IPS DF 6.9 (cell line): ENCODE results near the gene TSC22D4.
"Not testable (repeated sequence)": the region's sequence is repeated elsewhere in the genome, so short reads cannot be mapped to it uniquely, and the experiment has no call there.

Source experiments
- DNase-seq: peaks from one replicate; pipeline ENCODE4 v3.0.0-alpha.2; 2013; ENCODE audit warnings: low read depth, low spot score
- H3K27ac ChIP-seq: one replicate; pipeline ENCODE4 v1.5.1; 2013; ENCODE audit warnings: low read length, control low read depth
- H3K27me3 ChIP-seq: 2 replicates; pipeline ENCODE4 v1.6.1; 2013; ENCODE audit warnings: mild to moderate bottlenecking, low read length; ENCODE audit not compliant: control insufficient read depth, insufficient read depth
- H3K36me3 ChIP-seq: 2 replicates; pipeline ENCODE4 v1.6.1; 2013; ENCODE audit warnings: low read length; ENCODE audit not compliant: control insufficient read depth, insufficient read depth
- H3K4me1 ChIP-seq: 2 replicates; pipeline ENCODE4 v1.6.1; 2013; ENCODE audit warnings: low read length; ENCODE audit not compliant: control insufficient read depth, insufficient read depth
- H3K4me3 ChIP-seq: 2 replicates; pipeline ENCODE4 v1.5.1; 2013; ENCODE audit warnings: mild to moderate bottlenecking, low read length
- H3K9me3 ChIP-seq: 2 replicates; pipeline ENCODE4 v1.6.1; 2013; ENCODE audit warnings: low read length, inconsistent platforms; ENCODE audit not compliant: control insufficient read depth, insufficient read depth
- WGBS: extraction: QIAGEN DNeasy Blood & Tissue Kit; methylation state at CpG from one replicate; pipeline ENCODE4 v1.1.7; 2013; ENCODE audit warnings: mixed read lengths, missing lambda C conversion rate; ENCODE audit not compliant: insufficient read length, insufficient coverage; 5-methylcytosine and 5-hydroxymethylcytosine counted together

Gene TSC22D4

GRCh38 chr7:100513212-100513810, 34.3 kb upstream of the TSC22D4 start:
- Histone ChIP-seq H3K4me3 (no peak overlapping the region), H3K27ac (no peak overlapping the region), H3K9me3 (no peaks in the 10 kb centered on the region), H3K36me3 (no peaks in the 10 kb centered on the region), H3K4me1 (no peaks in the 10 kb centered on the region), H3K27me3 (no peaks in the 10 kb centered on the region)
- WGBS = 100% methylated on average over 1 of the region's 9 CpGs
- no peak for DNase-seq

- DNase-seq = no peak
- Histone ChIP-seq H3K9me3 (no peaks in the 10 kb centered on the region), H3K4me1 (no peaks in the 10 kb centered on the region), H3K36me3 (no peaks in the 10 kb centered on the region), H3K27ac (no peak overlapping the region), H3K4me3 (no peak overlapping the region), H3K27me3 (no peaks in the 10 kb centered on the region)
- no CpG with 5 or more reads among the region's 9 CpGs for WGBS
These were observed 31.6 kb upstream of the TSC22D4 start for GRCh38 chr7:100510437-100511239.

- no peak for DNase-seq
- H3K4me1 ChIP-seq = no peaks in the 10 kb centered on the region
- H3K9me3 ChIP-seq = no peaks in the 10 kb centered on the region
- no peak overlapping the region for H3K4me3 ChIP-seq
- WGBS = no CpG with 5 or more reads among the region's 15 CpGs
- H3K27me3 ChIP-seq = no peaks in the 10 kb centered on the region
- no peak overlapping the region for H3K27ac ChIP-seq
- no peaks in the 10 kb centered on the region for H3K36me3 ChIP-seq
These were observed 30.2 kb upstream of the TSC22D4 start for GRCh38 chr7:100509231-100509630.

- Histone ChIP-seq H3K4me3 (no peak overlapping the region), H3K4me1 (no peaks in the 10 kb centered on the region), H3K36me3 (no peaks in the 10 kb centered on the region), H3K27me3 (no peaks in the 10 kb centered on the region), H3K27ac (no peak overlapping the region), H3K9me3 (no peaks in the 10 kb centered on the region)
- no peak for DNase-seq
- no CpG with 5 or more reads among the region's 8 CpGs for WGBS
These were observed 27.4 kb upstream of the TSC22D4 start for GRCh38 chr7:100506356-100506923.

- WGBS = no CpG with 5 or more reads among the region's 9 CpGs
- Histone ChIP-seq H3K4me3 (no peak overlapping the region), H3K4me1 (no peaks in the 10 kb centered on the region), H3K36me3 (no peaks in the 10 kb centered on the region), H3K27me3 (no peaks in the 10 kb centered on the region), H3K9me3 (no peaks in the 10 kb centered on the region), H3K27ac (no peak overlapping the region)
- no peak for DNase-seq
These were observed 26.0 kb upstream of the TSC22D4 start for GRCh38 chr7:100504887-100505611.

GRCh38 chr7:100504031-100504430, 25.0 kb upstream of the TSC22D4 start:
- not testable (repeated sequence) for H3K4me3 ChIP-seq, H3K4me1 ChIP-seq, H3K9me3 ChIP-seq, H3K27me3 ChIP-seq, H3K27ac ChIP-seq, H3K36me3 ChIP-seq, DNase-seq
- WGBS = no CpG with 5 or more reads among the region's 3 CpGs

- H3K4me3 ChIP-seq, H3K9me3 ChIP-seq, H3K27me3 ChIP-seq, H3K27ac ChIP-seq, DNase-seq, H3K36me3 ChIP-seq, H3K4me1 ChIP-seq: not testable (repeated sequence)
- WGBS = 100% methylated on average over 1 of the region's 2 CpGs
These were observed 21.7 kb upstream of the TSC22D4 start for GRCh38 chr7:100500743-100501142.

- no peak for DNase-seq
- Histone ChIP-seq H3K36me3 (no peaks in the 10 kb centered on the region), H3K9me3 (no peaks in the 10 kb centered on the region), H3K27ac (no peak overlapping the region), H3K4me1 (no peaks in the 10 kb centered on the region), H3K4me3 (no peak overlapping the region), H3K27me3 (0 out of 2 replicates have a peak, but pooled peaks cover 2% of the 10 kb centered on the region)
- WGBS = no CpG with 5 or more reads among the region's 6 CpGs
These were observed 17.5 kb upstream of the TSC22D4 start for GRCh38 chr7:100496509-100496908.

GRCh38 chr7:100493476-100494264, 14.7 kb upstream of the TSC22D4 start:
- Histone ChIP-seq H3K27me3 (0 out of 2 replicates have a peak, but pooled peaks cover 2% of the 10 kb centered on the region), H3K27ac (no peak overlapping the region), H3K4me3 (peak overlapping the region; percentile 43; the same call in 1 of the 2 replicates), H3K4me1 (peaks cover 2% of the 10 kb centered on the region), H3K9me3 (no peaks in the 10 kb centered on the region), H3K36me3 (peaks cover 5% of the 10 kb centered on the region; the same call in 1 of the 2 replicates)
- DNase-seq = no peak
- WGBS = no CpG with 5 or more reads among the region's 56 CpGs
